K562 (cell line): ENCODE results near the gene NABP2. TPM values are rescaled to one million over a fixed set of nuclear protein-coding genes. Genes with fewer than 3 reads are reported as not detected.

Experiments used
- ATAC-seq: fragments of 200-7000 bp; cut with Tn5 transposase; 3 replicates; pipeline ENCODE4 v1.9.1; 2020; ENCODE audit warnings: moderate library complexity
- BruUV-seq: library from RNA; stranded (reverse); fragments of 400-500 nt; replicated peaks from 2 replicates; lab custom pipeline; 2021; lab: Mats Ljungman, UMichigan
- CTCF ChIA-PET: fragments of 300-600 bp; formaldehyde crosslinking; extraction: SDS; loops from one replicate; lab custom pipeline; 2021; ENCODE audit warnings: low intra/inter-chr PET ratio; lab: Yijun Ruan, JAX
- POLR2A ChIA-PET: fragments of 300-600, 350-650 bp; sonication (Branson Sonifier 250); formaldehyde crosslinking; extraction: SDS; loops from one replicate; lab custom pipeline; 2021; ENCODE audit warnings: antibody characterized with exemption, inconsistent platforms; lab: Yijun Ruan, JAX
- DNase-seq, 4 experiments: peaks; one replicate each; pipeline versions ENCODE4 v3.0.0 to v3.0.0-alpha.2; 2011 to 2018; ENCODE audit warnings: low spot score in 3 of 4, mixed read lengths in 3 of 4; ENCODE audit errors: extremely low read depth in 1 of 4
- FAIRE-seq: peaks from 2 replicates; lab custom pipeline; 2011; peaks lifted over from hg19 to GRCh38; lab: Jason Lieb, UNC
- H2AFZ ChIP-seq: 2 replicates; pipeline ENCODE4 v1.6.0; 2011; ENCODE audit warnings: low read depth, low read length, control low read depth, inconsistent platforms
- H3K27ac ChIP-seq: fragments of 200-600 bp; 3 replicates; pipeline ENCODE4 v1.8.0; 2011; ENCODE audit warnings: low read depth, mild to moderate bottlenecking, control low read depth, inconsistent platforms, low read length, moderate library complexity, mixed read lengths; ENCODE audit errors: extremely low read depth
- H3K27me3 ChIP-seq, 2 experiments: fragments of 300-600 bp in 1 of 2; 2 replicates in 1 of 2; 3 replicates in 1 of 2; pipeline versions ENCODE4 v1.6.0 to v1.8.0; 2011; ENCODE audit warnings: inconsistent platforms in 2 of 2, low read length in 2 of 2, mild to moderate bottlenecking in 1 of 2, mixed read lengths in 1 of 2, moderate library complexity in 1 of 2; ENCODE audit not compliant: control insufficient read depth in 2 of 2, insufficient read depth in 2 of 2
- H3K36me3 ChIP-seq: fragments of 300-600 bp; 3 replicates; pipeline ENCODE4 v1.8.0; 2011; ENCODE audit warnings: mild to moderate bottlenecking, low read length, inconsistent platforms; ENCODE audit not compliant: control insufficient read depth, insufficient read depth
- H3K4me1 ChIP-seq, 2 experiments: fragments of 200-600 bp in 1 of 2; replicated peaks in 1 of 2; 2 replicates in 1 of 2; 3 replicates in 1 of 2; pipeline versions ENCODE4 v1.5.1 to v1.8.0; 2011; ENCODE audit warnings: inconsistent platforms in 2 of 2, low read length in 2 of 2, mild to moderate bottlenecking in 1 of 2, mixed read lengths in 1 of 2, moderate library complexity in 1 of 2; ENCODE audit not compliant: control insufficient read depth in 2 of 2, insufficient read depth in 2 of 2
- H3K4me2 ChIP-seq: 2 replicates; pipeline ENCODE4 v1.6.1; 2011; ENCODE audit warnings: low read length, control low read depth, inconsistent platforms, mixed read lengths; ENCODE audit not compliant: insufficient read depth
- H3K4me3 ChIP-seq: fragments of 200-600 bp; sonication (generic), shearing (Covaris generic); 2 replicates; pipeline ENCODE4 v1.5.1; 2016; ENCODE audit warnings: control low read depth, inconsistent platforms
- H3K79me2 ChIP-seq: fragments of 200-600 bp; 3 replicates; pipeline ENCODE4 v1.8.0; 2011; ENCODE audit warnings: low read length, inconsistent platforms; ENCODE audit not compliant: control insufficient read depth, insufficient read depth
- H3K9ac ChIP-seq, 2 experiments: 2 replicates each; pipeline versions ENCODE4 v1.6.0 to v1.6.1; 2011; ENCODE audit warnings: low read depth in 2 of 2, low read length in 2 of 2, control low read depth in 1 of 2, inconsistent platforms in 1 of 2, mild to moderate bottlenecking in 1 of 2, mixed read lengths in 1 of 2; ENCODE audit not compliant: insufficient read depth in 1 of 2
- H3K9me1 ChIP-seq: one replicate; pipeline ENCODE4 v1.6.0; 2011; ENCODE audit warnings: inconsistent platforms, mild to moderate bottlenecking, low read length, moderate library complexity; ENCODE audit not compliant: control insufficient read depth, insufficient read depth
- H3K9me3 ChIP-seq: replicated peaks from 2 replicates; pipeline ENCODE4 v1.5.1; 2011; ENCODE audit warnings: low read depth, low read length, inconsistent platforms; ENCODE audit not compliant: control insufficient read depth, insufficient read depth
- H4K20me1 ChIP-seq: replicated peaks from 2 replicates; pipeline ENCODE4 v1.6.1; 2011; ENCODE audit warnings: low read length, inconsistent platforms, mixed read lengths; ENCODE audit not compliant: control insufficient read depth, insufficient read depth
- IRF2 ChIP-seq: sonication (generic); formaldehyde crosslinking; IDR thresholded peaks from 2 replicates; pipeline ENCODE4 v1.8.1; 2022; ENCODE audit warnings: mild to moderate bottlenecking, missing genetic modification reagents
- KDM5B ChIP-seq: fragments of 200-600 bp; sonication (generic); IDR thresholded peaks from 2 replicates; pipeline ENCODE4 v1.6.1; 2012; ENCODE audit warnings: low read depth, mild to moderate bottlenecking, moderate library complexity, low read length, control low read depth, inconsistent platforms; ENCODE audit not compliant: insufficient replicate concordance
- RBM34 ChIP-seq: fragments of 200-400 bp; formaldehyde crosslinking; IDR thresholded peaks from 2 replicates; pipeline ENCODE4 v1.6.1; 2018; ENCODE audit warnings: low read length, borderline replicate concordance; ENCODE audit not compliant: insufficient read depth
- ZNF133 ChIP-seq: fragments of 250-450 bp; sonication (Bioruptor Pico); IDR thresholded peaks from 2 replicates; pipeline ENCODE4 v1.4.0; 2020; ENCODE audit warnings: mild to moderate bottlenecking
- WGBS: fragments of 100-300 bp; shearing (Covaris generic); methylation state at CpG from one replicate; pipeline ENCODE4 v1.1.6; 2016; ENCODE audit warnings: low coverage, mixed read lengths; ENCODE audit not compliant: insufficient coverage; ENCODE audit errors: missing lambda C conversion rate; 5-methylcytosine and 5-hydroxymethylcytosine counted together
- in situ Hi-C: fragments of 300-500 bp; cut with MboI; formaldehyde crosslinking; loops from 4 replicates; pipeline ENCODE4 v1.15.0; 2018; ENCODE audit warnings: inconsistent platforms, mixed read lengths
- intact Hi-C: fragments of 100-400 bp; cut with micrococcal nuclease; formaldehyde crosslinking; loops from 2 replicates; pipeline ENCODE4 v1.14.2; 2022
- polyA plus RNA-seq, 8 experiments: library from polyadenylated mRNA; depleted of rRNA in 4 of 8; stranded (reverse) in 5 of 8; unstranded in 3 of 8; fragments of >200 nt; fragmentation: Nextera tagmentation in 2 of 8; fragmentation: Illumina TruSeq in 1 of 8; extraction: Ambion mirVana in 2 of 8; extraction: Trizol in 1 of 8; gene quantifications; 2 replicates each; pipeline versions ENCODE4 v1.2.1 to v1.2.3, GENCODE V29; 2011 to 2014; ENCODE audit warnings: inconsistent platforms in 1 of 8, missing spikeins in 1 of 8
- total RNA-seq, 7 experiments: library from RNA; depleted of rRNA in 6 of 7; stranded (reverse); fragments of >200 nt in 6 of 7; fragmentation: Illumina TruSeq in 2 of 7; extraction: Trizol in 2 of 7; gene quantifications; 2 replicates each; pipeline versions ENCODE4 v1.2.1 to v1.2.3, GENCODE V29; 2011 to 2021; ENCODE audit warnings: low replicate concordance in 1 of 7

The NABP2 gene
- total and polyA plus RNA-seq, 9 of the 15 experiments (the other 6 are each of a cell fraction or from before 2014, with no cell fraction given): 11.3 to 60.6 (median 43.5) TPM

DNA sequence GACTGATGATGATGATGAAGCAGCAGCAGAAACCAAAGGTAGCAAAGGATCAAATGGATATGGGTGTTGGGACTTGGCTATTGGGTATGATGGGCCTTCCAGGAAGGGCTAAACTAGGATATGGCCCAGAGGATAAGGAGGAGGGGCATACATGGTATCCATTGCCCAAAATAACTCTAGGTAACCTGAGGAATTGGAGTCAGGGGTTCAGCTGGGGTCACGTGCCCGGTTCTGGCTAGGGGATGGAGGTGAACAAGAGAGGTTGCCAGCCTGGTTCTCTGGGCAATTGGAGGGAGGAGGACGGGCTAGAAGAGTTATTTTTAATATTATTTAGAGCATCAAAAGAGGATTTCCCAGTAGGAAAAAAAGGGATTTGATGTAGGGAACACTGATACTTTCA, 36.8 kb downstream of the NABP2 start:
- Histone ChIP-seq H3K4me2 (no peak overlapping the region), H3K36me3 (peaks cover 13% of the 10 kb centered on the region; the same call in 2 of the 3 replicates), H3K9me3 (no peaks in the 10 kb centered on the region), H2AFZ (no peak overlapping the region), H4K20me1 (peaks cover 6% of the 10 kb centered on the region), H3K79me2 (peaks cover 21% of the 10 kb centered on the region), H3K4me1 (peaks cover 18 to 23% of the 10 kb centered on the region in 2 experiments; a peak in 4 of 5 replicates), H3K4me3 (no peak overlapping the region), H3K9ac (no peak overlapping the region), H3K27me3 (no peaks in the 10 kb centered on the region), H3K9me1 (no peaks in the 10 kb centered on the region), H3K27ac (no peak overlapping the region)
- ChIA-PET POLR2A (interaction anchor here (0.7 to 1.2 kb wide), 2 partner anchors 8 to 10 kb away, joined by 3 to 4 read pairs; no protein-coding TSS in a partner anchor), CTCF (no interaction called here)
- intact Hi-C loops: loop anchor here (2.0 kb wide), 1 partner anchor 68 kb away; no protein-coding TSS in a partner anchor
- no peak for FAIRE-seq
- BruUV-seq: no TSS peak
- in situ Hi-C loops: no loop called here
- no peak for TF ChIP-seq RBM34
- TF ChIP-seq ZNF133 (CRISPR knock-in tag): no peak
- TF ChIP-seq KDM5B: no peak
- no peak for TF ChIP-seq IRF2 (CRISPR knock-in tag)
- DNase-seq: no peak
- WGBS: 68% methylated on average over 3 of the region's 3 CpGs
- ATAC-seq: no peak
